Caco-2 (cell line): ENCODE measurements around the gene SLC43A3. TPM values are rescaled to one million over a fixed set of nuclear protein-coding genes. Genes with fewer than 3 reads are reported as not detected.
A peak's percentile ranks its signal among the peaks of the same experiment; 100 is the strongest.
"Not testable (repeated sequence)": the region's sequence is repeated elsewhere in the genome, so short reads cannot be mapped to it uniquely, and the experiment has no call there.

Experiments used
- BruUV-seq: library from RNA; stranded (reverse); fragments of 400-500 nt; replicated peaks from 2 replicates; lab custom pipeline; 2021; lab: Mats Ljungman, UMichigan
- CTCF ChIA-PET: fragments of 300-600 bp; sonication (Branson Sonifier 250); formaldehyde crosslinking; loops from one replicate; lab custom pipeline; 2022; ENCODE audit warnings: antibody characterized with exemption; lab: Charles Lee
- POLR2A ChIA-PET: fragments of 300-600 bp; sonication (Branson Sonifier 250); formaldehyde crosslinking; loops from one replicate; lab custom pipeline; 2022; ENCODE audit warnings: antibody characterized with exemption; lab: Charles Lee
- DNase-seq, 2 experiments: peaks; one replicate each; pipeline versions ENCODE4 v3.0.0 to v3.0.0-alpha.2; 2020 to 2022
- H3K27me3 ChIP-seq: replicated peaks from 2 replicates; pipeline ENCODE4 v1.6.0; 2011; ENCODE audit warnings: low read length; ENCODE audit not compliant: control insufficient read depth, insufficient read depth
- H3K36me3 ChIP-seq: 2 replicates; pipeline ENCODE4 v1.5.1; 2011; ENCODE audit warnings: low read length; ENCODE audit not compliant: control insufficient read depth, insufficient read depth
- H3K4me1 ChIP-seq: fragments of 250-450 bp; sonication (Bioruptor Pico); 2 replicates; pipeline ENCODE4 v1.5.1; 2020; ENCODE audit warnings: mild to moderate bottlenecking
- H3K4me3 ChIP-seq: 2 replicates; pipeline ENCODE4 v1.5.1; 2011; ENCODE audit warnings: low read depth, mild to moderate bottlenecking, control low read depth, low read length
- H3K9me3 ChIP-seq: fragments of 250-450 bp; sonication (Bioruptor Pico); 2 replicates; pipeline ENCODE4 v1.5.1; 2020; ENCODE audit warnings: mild to moderate bottlenecking, moderate library complexity
- H3K27ac Mint-ChIP-seq: one replicate; pipeline ENCODE4 v1.8.0; 2022; ENCODE audit warnings: mixed read lengths; ENCODE audit not compliant: unreplicated experiment
- H3K27me3 Mint-ChIP-seq: one replicate; pipeline ENCODE4 v1.8.0; 2022; ENCODE audit warnings: mixed read lengths; ENCODE audit not compliant: insufficient read depth, unreplicated experiment
- H3K36me3 Mint-ChIP-seq: one replicate; pipeline ENCODE4 v1.8.0; 2022; ENCODE audit warnings: mild to moderate bottlenecking, mixed read lengths; ENCODE audit not compliant: insufficient read depth, unreplicated experiment
- H3K4me1 Mint-ChIP-seq: one replicate; pipeline ENCODE4 v1.8.0; 2022; ENCODE audit warnings: low read depth, mixed read lengths; ENCODE audit not compliant: unreplicated experiment
- H3K4me3 Mint-ChIP-seq: one replicate; pipeline ENCODE4 v1.8.0; 2022; ENCODE audit warnings: mild to moderate bottlenecking, moderate library complexity, mixed read lengths; ENCODE audit not compliant: unreplicated experiment
- H3K9me3 Mint-ChIP-seq: one replicate; pipeline ENCODE4 v1.8.0; 2022; ENCODE audit warnings: mixed read lengths; ENCODE audit not compliant: unreplicated experiment
- CTCF ChIP-seq, 2 experiments: fragments of 200-600 bp in 1 of 2; IDR thresholded peaks; 1 replicate in 1 of 2; 2 replicates in 1 of 2; pipeline versions ENCODE4 v1.5.1 to v1.8.0; 2011 to 2022; ENCODE audit warnings: antibody characterized with exemption in 1 of 2, control low read depth in 1 of 2, inconsistent platforms in 1 of 2, low read depth in 1 of 2, low read length in 1 of 2, mild to moderate bottlenecking in 1 of 2, moderate library complexity in 1 of 2; ENCODE audit not compliant: insufficient read depth in 1 of 2, severe bottlenecking in 1 of 2, unreplicated experiment in 1 of 2
- intact Hi-C: fragments of 100-400 bp; cut with micrococcal nuclease; formaldehyde crosslinking; loops from one replicate; pipeline ENCODE4 v1.10.0; 2022; ENCODE audit not compliant: unreplicated experiment
- total RNA-seq: library from RNA; stranded (reverse); gene quantifications from 2 replicates; pipeline ENCODE4 v1.2.3, GENCODE V29; 2022

Gene SLC43A3
- total RNA-seq, 1 experiment from 2014 or later = not detected

DNA sequence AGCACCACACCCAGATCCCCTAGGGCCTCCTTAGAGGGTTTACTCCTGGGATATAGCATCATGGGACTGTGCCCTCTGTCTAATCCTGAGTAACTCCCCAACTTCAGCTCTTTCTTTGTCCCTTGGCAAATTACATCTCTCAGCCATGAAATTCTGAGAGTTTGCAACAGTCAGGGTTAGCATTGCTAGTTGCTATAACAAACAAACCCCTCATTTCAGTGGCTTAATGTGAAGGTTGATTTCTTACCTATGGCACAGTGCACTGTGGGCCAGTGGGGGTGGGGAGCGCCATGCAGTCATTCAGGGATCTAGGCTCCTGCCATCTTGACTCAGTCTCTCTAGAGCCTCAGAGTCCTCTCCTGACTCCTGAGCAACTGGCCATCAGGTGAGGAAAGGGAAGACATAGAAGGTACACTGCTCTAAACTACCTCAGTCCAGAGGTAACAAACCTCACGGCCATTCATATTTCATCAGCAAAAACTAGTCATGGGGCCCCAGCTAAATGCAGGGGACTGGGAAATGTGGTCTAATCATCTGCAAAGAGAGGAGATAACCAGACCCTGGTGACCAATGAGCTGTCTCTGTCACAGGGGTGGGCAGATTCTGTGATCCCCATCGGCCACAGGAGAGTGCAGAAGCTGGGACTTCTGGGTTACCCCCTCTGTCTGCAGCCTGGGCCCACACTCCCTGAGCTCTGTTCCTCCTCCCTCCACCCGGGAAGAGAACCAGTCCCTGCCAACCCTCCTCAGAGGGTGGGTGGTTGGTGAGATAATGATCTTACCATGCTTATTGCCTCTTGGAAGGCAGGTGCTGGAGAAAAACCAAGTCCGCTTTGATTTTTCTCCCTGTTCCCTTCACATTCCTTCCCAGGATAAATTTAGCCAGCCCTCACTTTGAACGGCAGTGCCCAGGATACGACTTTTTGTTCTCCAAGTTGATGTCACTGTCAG is 63.5 kb downstream of the SLC43A3 start:
- Mint-ChIP-seq H3K9me3 (peaks cover 16% of the 10 kb centered on the region), H3K4me1 (peaks cover 27% of the 10 kb centered on the region), H3K36me3 (peaks cover 6% of the 10 kb centered on the region), H3K27me3 (no peaks in the 10 kb centered on the region), H3K27ac (no peak overlapping the region), H3K4me3 (no peak overlapping the region)
- no TSS peak for BruUV-seq
- POLR2A ChIA-PET = interaction anchor here (0.6 kb wide), 1 partner anchor 175 kb away, joined by 3 read pairs; no protein-coding TSS in a partner anchor
- DNase-seq = no peak
- no peaks in the 10 kb centered on the region for H3K36me3 ChIP-seq
- peaks cover 30% of the 10 kb centered on the region for H3K4me1 ChIP-seq
- CTCF ChIA-PET = no interaction called here
- H3K27me3 ChIP-seq = no peaks in the 10 kb centered on the region
- no peaks in the 10 kb centered on the region for H3K9me3 ChIP-seq
- TF ChIP-seq CTCF (IDR thresholded peaks at IDR 0.05; ENCODE audit: insufficient read depth in 1 of 2, low read depth in 1 of 2, low read length in 1 of 2, severe bottlenecking in 1 of 2, unreplicated experiment in 1 of 2) = no peak
- H3K4me3 ChIP-seq = no peak overlapping the region
- intact Hi-C loops = loop anchor here (5.0 kb wide), 1 partner anchor 69 kb away; no protein-coding TSS in a partner anchor

DNA sequence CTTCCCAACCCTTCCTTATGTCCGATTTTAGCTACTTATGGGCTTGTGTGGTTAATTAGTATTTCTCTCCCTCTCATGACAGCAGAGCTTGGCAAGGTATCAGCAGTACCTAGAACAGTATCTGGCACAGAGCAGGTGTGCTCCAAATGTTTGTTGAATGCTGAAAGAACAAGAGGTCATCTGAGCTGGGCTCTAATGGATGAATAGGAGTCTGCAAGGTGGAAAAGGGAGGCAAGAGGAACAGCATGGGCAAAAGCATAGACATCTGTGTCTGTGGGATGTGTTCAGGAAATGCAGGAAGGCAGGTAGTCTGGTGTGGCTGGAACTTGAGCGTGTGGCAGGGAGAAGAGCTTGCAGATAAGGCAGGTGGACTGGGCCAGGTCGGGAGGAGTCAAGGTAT is 65.0 kb downstream of the SLC43A3 start:
- Histone ChIP-seq H3K4me1 (peaks cover 40% of the 10 kb centered on the region), H3K36me3 (no peaks in the 10 kb centered on the region), H3K4me3 (no peak overlapping the region), H3K9me3 (no peaks in the 10 kb centered on the region), H3K27me3 (no peaks in the 10 kb centered on the region)
- peaks cover 27% of the 10 kb centered on the region for H3K4me1 Mint-ChIP-seq
- no peak overlapping the region for H3K27ac Mint-ChIP-seq
- no peak overlapping the region for H3K4me3 Mint-ChIP-seq
- H3K27me3 Mint-ChIP-seq = no peaks in the 10 kb centered on the region
- no peak for DNase-seq
- H3K9me3 Mint-ChIP-seq = peaks cover 16% of the 10 kb centered on the region
- CTCF ChIA-PET = no interaction called here
- peaks cover 6% of the 10 kb centered on the region for H3K36me3 Mint-ChIP-seq
- no TSS peak for BruUV-seq
- POLR2A ChIA-PET = no interaction called here
- intact Hi-C loops = loop anchor here (5.0 kb wide), 1 partner anchor 70 kb away; no protein-coding TSS in a partner anchor
- TF ChIP-seq CTCF (IDR thresholded peaks at IDR 0.05; ENCODE audit: insufficient read depth in 1 of 2, low read depth in 1 of 2, low read length in 1 of 2, severe bottlenecking in 1 of 2, unreplicated experiment in 1 of 2) = no peak

GRCh38 chr11:57361420-57361819 is 65.5 kb downstream of the SLC43A3 start:
- H3K36me3 Mint-ChIP-seq, H3K4me3 ChIP-seq, H3K9me3 ChIP-seq, BruUV-seq, H3K36me3 ChIP-seq, DNase-seq, H3K27me3 Mint-ChIP-seq, H3K27me3 ChIP-seq, H3K4me3 Mint-ChIP-seq, POLR2A ChIA-PET: not testable (repeated sequence)
- H3K4me1 ChIP-seq = peaks cover 40% of the 10 kb centered on the region
- Mint-ChIP-seq H3K9me3 (peaks cover 16% of the 10 kb centered on the region), H3K4me1 (peaks cover 27% of the 10 kb centered on the region), H3K27ac (peak overlapping the region; percentile 37)
- CTCF ChIA-PET = interaction anchor here (0.6 kb wide), 1 partner anchor 17 kb away, joined by 4 read pairs; no protein-coding TSS in a partner anchor
- intact Hi-C loops = loop anchor here (5.0 kb wide), 1 partner anchor 71 kb away; no protein-coding TSS in a partner anchor
